Nephron (organoid): ENCODE results near the gene XXYLT1.

ENCODE experiments used
- H3K27ac Mint-ChIP-seq, 3 experiments: 2 replicates each; pipeline ENCODE4 v1.8.0; 2020; ENCODE audit warnings: mixed read lengths in 3 of 3, mild to moderate bottlenecking in 2 of 3, moderate library complexity in 1 of 3
- H3K27me3 Mint-ChIP-seq: 2 replicates; pipeline ENCODE4 v1.8.0; 2021; ENCODE audit warnings: low read depth, mild to moderate bottlenecking, moderate library complexity, mixed read lengths
- H3K36me3 Mint-ChIP-seq: 2 replicates; pipeline ENCODE4 v1.8.0; 2020; ENCODE audit warnings: low read depth, mixed read lengths
- H3K4me1 Mint-ChIP-seq: 2 replicates; pipeline ENCODE4 v1.8.0; 2020; ENCODE audit warnings: mixed read lengths
- H3K4me3 Mint-ChIP-seq, 3 experiments: 2 replicates each; pipeline ENCODE4 v1.8.0; 2020; ENCODE audit warnings: mild to moderate bottlenecking in 3 of 3, mixed read lengths in 3 of 3, moderate library complexity in 2 of 3
- H3K9me3 Mint-ChIP-seq: 2 replicates; pipeline ENCODE4 v1.8.0; 2020; ENCODE audit warnings: mixed read lengths
- CTCF ChIP-seq, 3 experiments: fragments of 200-600 bp; sonication (generic); IDR thresholded peaks; one replicate each; pipeline ENCODE4 v1.5.0; 2021; ENCODE audit warnings: antibody characterized with exemption in 3 of 3; ENCODE audit not compliant: unreplicated experiment in 3 of 3

Gene XXYLT1

GRCh38 chr3:195060217-195060481 is 210.8 kb downstream of the XXYLT1 start:
- Mint-ChIP-seq H3K27ac (no peak overlapping the region), H3K27me3 (peaks cover 16% of the 10 kb centered on the region), H3K9me3 (peaks cover 6% of the 10 kb centered on the region), H3K4me3 (no peak overlapping the region), H3K4me1 (peaks cover 36% of the 10 kb centered on the region), H3K36me3 (peaks cover 7% of the 10 kb centered on the region)
- no peak for TF ChIP-seq CTCF (IDR thresholded peaks at IDR 0.05; ENCODE audit: unreplicated experiment in 3 of 3)

- peaks cover 2% of the 10 kb centered on the region for H3K36me3 Mint-ChIP-seq
- H3K9me3 Mint-ChIP-seq = peaks cover 7% of the 10 kb centered on the region
- H3K4me1 Mint-ChIP-seq = peaks cover 30% of the 10 kb centered on the region
- H3K4me3 Mint-ChIP-seq = no peak overlapping the region
- TF ChIP-seq CTCF (IDR thresholded peaks at IDR 0.05; ENCODE audit: unreplicated experiment in 3 of 3) = no peak
- H3K27me3 Mint-ChIP-seq = peaks cover 19% of the 10 kb centered on the region
- no peak overlapping the region for H3K27ac Mint-ChIP-seq
Observed at GRCh38 chr3:195059471-195060216, 211.3 kb downstream of the XXYLT1 start.

- peaks cover 10% of the 10 kb centered on the region for H3K9me3 Mint-ChIP-seq
- H3K4me3 Mint-ChIP-seq = no peak overlapping the region
- H3K27ac Mint-ChIP-seq = no peak overlapping the region
- no peaks in the 10 kb centered on the region for H3K36me3 Mint-ChIP-seq
- H3K27me3 Mint-ChIP-seq = peaks cover 20% of the 10 kb centered on the region
- TF ChIP-seq CTCF (IDR thresholded peaks at IDR 0.05; ENCODE audit: unreplicated experiment in 3 of 3) = no peak
- H3K4me1 Mint-ChIP-seq = peaks cover 25% of the 10 kb centered on the region
Observed at GRCh38 chr3:195059006-195059350, 212.0 kb downstream of the XXYLT1 start.

- Mint-ChIP-seq H3K4me3 (no peak overlapping the region), H3K9me3 (peaks cover 12% of the 10 kb centered on the region), H3K27ac (no peak overlapping the region), H3K27me3 (peaks cover 20% of the 10 kb centered on the region), H3K36me3 (no peaks in the 10 kb centered on the region), H3K4me1 (peaks cover 22% of the 10 kb centered on the region)
- TF ChIP-seq CTCF (IDR thresholded peaks at IDR 0.05; ENCODE audit: unreplicated experiment in 3 of 3) = no peak
Observed at GRCh38 chr3:195058336-195059005, 212.5 kb downstream of the XXYLT1 start.

- Mint-ChIP-seq H3K27ac (no peak overlapping the region), H3K27me3 (peaks cover 20% of the 10 kb centered on the region), H3K36me3 (no peaks in the 10 kb centered on the region), H3K4me3 (no peak overlapping the region), H3K4me1 (peaks cover 17% of the 10 kb centered on the region), H3K9me3 (peaks cover 15% of the 10 kb centered on the region)
- TF ChIP-seq CTCF (IDR thresholded peaks at IDR 0.05; ENCODE audit: unreplicated experiment in 3 of 3) = no peak
Observed at GRCh38 chr3:195057716-195058115, 213.2 kb downstream of the XXYLT1 start.

GRCh38 chr3:195056506-195056905 is 214.5 kb downstream of the XXYLT1 start:
- TF ChIP-seq CTCF (IDR thresholded peaks at IDR 0.05; ENCODE audit: unreplicated experiment in 3 of 3) = no peak
- Mint-ChIP-seq H3K9me3 (peaks cover 15% of the 10 kb centered on the region), H3K4me3 (no peak overlapping the region), H3K36me3 (no peaks in the 10 kb centered on the region), H3K27ac (no peak overlapping the region), H3K4me1 (peaks cover 9% of the 10 kb centered on the region), H3K27me3 (peaks cover 20% of the 10 kb centered on the region)
